Posterior vena cava (tissue), 2 donors: Measurements from ENCODE around the gene PDZD2. TPM values are rescaled to one million over a fixed set of nuclear protein-coding genes. Genes with fewer than 3 reads are reported as not detected.

Experiments used
- DNase-seq: peaks from one replicate; pipeline ENCODE4 v3.0.0-alpha.2; 2020; ENCODE audit warnings: low spot score
- intact Hi-C, 2 donors: fragments of 100-400 bp; cut with DNase I; formaldehyde crosslinking; loops; one replicate each; pipeline versions ENCODE4 v1.14.1 to v1.14.2; 2022 to 2023
- total RNA-seq, 2 donors: library from RNA; stranded (reverse); fragmentation: NEBNext Ultra II Directional; extraction: Animal tissue kit (Norgen Biotek cat#: 25700); gene quantifications; one replicate each; pipeline ENCODE4 v1.2.1, GENCODE V29; 2021
- donor health status: DM: yes; HTN: yes; CAD: no.
- donor health status: DM: yes; HTN: yes; CAD: no.

The PDZD2 gene
- total RNA-seq, 2 donors from 2014 or later: 4.1 to 4.9 TPM

- intact Hi-C loops: no loop called here
- no peak for DNase-seq
These were observed 205.9 kb downstream of the PDZD2 start for GRCh38 chr5:31844622-31845345.

- intact Hi-C loops: no loop called here
- no peak for DNase-seq
These were observed 206.4 kb downstream of the PDZD2 start for GRCh38 chr5:31845361-31845760.

- DNase-seq: no peak
- intact Hi-C loops: no loop called here
These were observed 208.0 kb downstream of the PDZD2 start for GRCh38 chr5:31846934-31847333.

GRCh38 chr5:31847354-31847753 lies 208.4 kb downstream of the PDZD2 start:
- intact Hi-C loops: no loop called here
- DNase-seq: no peak

GRCh38 chr5:31850981-31851689 lies 212.2 kb downstream of the PDZD2 start:
- no peak for DNase-seq
- intact Hi-C loops: no loop called here

GRCh38 chr5:31853398-31854135 lies 214.6 kb downstream of the PDZD2 start:
- intact Hi-C loops: no loop called here
- no peak for DNase-seq

GRCh38 chr5:31854181-31855133 lies 215.5 kb downstream of the PDZD2 start:
- no peak for DNase-seq
- intact Hi-C loops: no loop called here

GRCh38 chr5:31855134-31856040 lies 216.5 kb downstream of the PDZD2 start:
- no peak for DNase-seq
- intact Hi-C loops: no loop called here

GRCh38 chr5:31859096-31859495 lies 220.2 kb downstream of the PDZD2 start:
- intact Hi-C loops: no loop called here
- no peak for DNase-seq

- DNase-seq: no peak
- intact Hi-C loops: loop anchor here in 1 of 2 donors (5.0 kb wide), 1 partner anchor 513 kb away; no protein-coding TSS in a partner anchor
These were observed 221.3 kb downstream of the PDZD2 start for GRCh38 chr5:31860278-31860677.

- intact Hi-C loops: loop anchor here in 1 of 2 donors (5.0 kb wide), 1 partner anchor 514 kb away; no protein-coding TSS in a partner anchor
These were observed 221.9 kb downstream of the PDZD2 start for GRCh38 chr5:31860726-31861433.

GRCh38 chr5:31861601-31862000 lies 222.7 kb downstream of the PDZD2 start:
- intact Hi-C loops: loop anchor here in 1 of 2 donors (5.0 kb wide), 1 partner anchor 514 kb away; no protein-coding TSS in a partner anchor

More at GRCh38 chr5:31860726-31861433, 221.9 kb downstream of the PDZD2 start:
- no peak for DNase-seq

GRCh38 chr5:31863991-31864411 lies 225.1 kb downstream of the PDZD2 start:
- intact Hi-C loops: loop anchor here in 1 of 2 donors (5.0 kb wide), 1 partner anchor 517 kb away; no protein-coding TSS in a partner anchor

More at GRCh38 chr5:31861601-31862000, 222.7 kb downstream of the PDZD2 start:
- no peak for DNase-seq

GRCh38 chr5:31866166-31866565 lies 227.2 kb downstream of the PDZD2 start:
- no peak for DNase-seq
- intact Hi-C loops: no loop called here

More at GRCh38 chr5:31863991-31864411, 225.1 kb downstream of the PDZD2 start:
- DNase-seq: no peak

- intact Hi-C loops: no loop called here
- DNase-seq: no peak
These were observed 228.3 kb downstream of the PDZD2 start for GRCh38 chr5:31867219-31867618.

- intact Hi-C loops: no loop called here
- DNase-seq: no peak
These were observed 241.5 kb downstream of the PDZD2 start for GRCh38 chr5:31880449-31880848.

GRCh38 chr5:31884896-31885295 lies 246.0 kb downstream of the PDZD2 start:
- DNase-seq: no peak
- intact Hi-C loops: no loop called here
